Aorta (tissue), 5 donors: ENCODE data around the gene NKPD1. TPM values are rescaled to one million over a fixed set of nuclear protein-coding genes. Genes with fewer than 3 reads are reported as not detected.

Experiments
- ATAC-seq: fragments of 200-7000 bp; cut with Tn5 transposase; one replicate; pipeline ENCODE4 v1.9.1; 2022; ENCODE audit warnings: moderate library complexity; ENCODE audit not compliant: low FRiP score
- DNase-seq, 2 donors: peaks; one replicate each; pipeline ENCODE4 v3.0.0-alpha.2; 2020
- H3K27ac ChIP-seq, 2 donors: one replicate each; pipeline ENCODE4 v1.5.1; 2013; ENCODE audit warnings: low read length in 2 of 2, mild to moderate bottlenecking in 2 of 2, moderate library complexity in 2 of 2, control low read depth in 1 of 2, inconsistent platforms in 1 of 2, low read depth in 1 of 2
- H3K27me3 ChIP-seq, 2 donors: one replicate each; pipeline ENCODE4 v1.6.1; 2013; ENCODE audit warnings: control low read depth in 1 of 2, low read length in 1 of 2, mild to moderate bottlenecking in 1 of 2, moderate library complexity in 1 of 2; ENCODE audit not compliant: insufficient read depth in 2 of 2, control insufficient read depth in 1 of 2
- H3K36me3 ChIP-seq, 2 donors: one replicate each; pipeline ENCODE4 v1.6.1; 2013; ENCODE audit warnings: control low read depth in 1 of 2, low read length in 1 of 2, mild to moderate bottlenecking in 1 of 2; ENCODE audit not compliant: insufficient read depth in 2 of 2, control insufficient read depth in 1 of 2
- H3K4me1 ChIP-seq, 2 donors: one replicate each; pipeline ENCODE4 v1.6.1; 2013; ENCODE audit warnings: low read length in 2 of 2, control low read depth in 1 of 2, mild to moderate bottlenecking in 1 of 2, moderate library complexity in 1 of 2; ENCODE audit not compliant: insufficient read depth in 2 of 2, control insufficient read depth in 1 of 2
- H3K4me3 ChIP-seq, 2 donors: one replicate each; pipeline ENCODE4 v1.5.1; 2013; ENCODE audit warnings: low read length in 2 of 2, control low read depth in 1 of 2, mild to moderate bottlenecking in 1 of 2
- H3K9me3 ChIP-seq: one replicate; pipeline ENCODE4 v1.6.1; 2013; ENCODE audit warnings: mild to moderate bottlenecking, low read length; ENCODE audit not compliant: control insufficient read depth
- WGBS, 2 donors: extraction: QIAGEN DNeasy Blood & Tissue Kit; methylation state at CpG; one replicate each; pipeline ENCODE4 v1.1.7; 2013; 5-methylcytosine and 5-hydroxymethylcytosine counted together
- intact Hi-C, 2 donors: fragments of 100-400 bp; cut with DNase I; formaldehyde crosslinking; loops; one replicate each; pipeline versions ENCODE4 v1.14.2 to v1.15.0; 2022
- polyA plus RNA-seq, 2 donors: library from polyadenylated mRNA; stranded (reverse); fragments of 200-250 nt; gene quantifications; one replicate each; pipeline ENCODE4 v1.2.3, GENCODE V29; 2013
- total RNA-seq, 2 donors: library from RNA; stranded (reverse); fragmentation: NEBNext Ultra II Directional; extraction: Animal tissue kit (Norgen Biotek cat#: 25700); gene quantifications; one replicate each; pipeline ENCODE4 v1.2.1, GENCODE V29; 2021
- donor health status: healthy with polysubstance abuse.
- donor health status: Bipolar disorder and iron deficiency.
- donor health status: DM: no; HTN: no; CAD: no.
- donor health status: DM: no; HTN: no; CAD: no.
- donor health status: DM: yes; HTN: yes; CAD: no.

NKPD1 gene
- total and polyA plus RNA-seq, 4 donors = 0.05 TPM; not detected in 3

GRCh38 chr19:45130236-45130635, 30.5 kb downstream of the NKPD1 start:
- H3K4me1 ChIP-seq = no peaks in the 10 kb centered on the region
- no peak overlapping the region for H3K27ac ChIP-seq
- DNase-seq (no peak), ATAC-seq (no peak)
- intact Hi-C loops = no loop called here
- H3K27me3 ChIP-seq = no peaks in the 10 kb centered on the region
- no peaks in the 10 kb centered on the region for H3K36me3 ChIP-seq
- no peak overlapping the region for H3K4me3 ChIP-seq
- no peaks in the 10 kb centered on the region for H3K9me3 ChIP-seq
- 85 to 91% methylated on average over 13 of the region's 13 CpGs for WGBS, 2 donors

DNA sequence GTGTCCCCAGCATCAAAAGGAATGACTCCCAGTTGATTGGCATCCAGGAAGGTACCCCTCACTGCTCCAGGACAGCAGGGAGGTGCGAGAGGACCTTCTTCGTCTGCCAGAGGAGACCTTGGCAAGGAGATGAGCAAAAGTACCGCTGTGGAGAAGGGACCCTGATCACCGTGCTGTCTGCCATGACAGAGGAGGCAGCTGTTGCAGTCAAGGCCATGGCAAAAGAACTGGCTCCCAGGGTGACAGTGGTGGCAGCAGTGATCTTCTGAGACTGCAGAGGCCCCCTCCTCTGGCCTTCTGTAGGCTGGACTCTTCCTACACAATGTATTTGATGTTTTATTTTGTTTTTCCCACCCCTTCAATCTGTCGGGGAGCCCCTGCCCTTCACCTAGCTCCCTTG, 32.0 kb downstream of the NKPD1 start:
- Histone ChIP-seq H3K36me3 (no peaks in the 10 kb centered on the region), H3K9me3 (no peaks in the 10 kb centered on the region), H3K27me3 (no peaks in the 10 kb centered on the region), H3K4me1 (no peaks in the 10 kb centered on the region), H3K27ac (no peak overlapping the region), H3K4me3 (no peak overlapping the region)
- intact Hi-C loops = no loop called here
- no peak for DNase-seq
- ATAC-seq = no peak
- WGBS, 2 donors = 88 to 93% methylated on average over 5 of the region's 5 CpGs

GRCh38 chr19:45128146-45128545, 32.6 kb downstream of the NKPD1 start:
- Histone ChIP-seq H3K9me3 (no peaks in the 10 kb centered on the region), H3K27me3 (no peaks in the 10 kb centered on the region), H3K36me3 (no peaks in the 10 kb centered on the region), H3K4me3 (no peak overlapping the region), H3K4me1 (no peaks in the 10 kb centered on the region), H3K27ac (no peak overlapping the region)
- ATAC-seq (no peak), DNase-seq (no peak)
- intact Hi-C loops = no loop called here
- WGBS, 2 donors = 94% methylated on average over 5 of the region's 5 CpGs

DNA sequence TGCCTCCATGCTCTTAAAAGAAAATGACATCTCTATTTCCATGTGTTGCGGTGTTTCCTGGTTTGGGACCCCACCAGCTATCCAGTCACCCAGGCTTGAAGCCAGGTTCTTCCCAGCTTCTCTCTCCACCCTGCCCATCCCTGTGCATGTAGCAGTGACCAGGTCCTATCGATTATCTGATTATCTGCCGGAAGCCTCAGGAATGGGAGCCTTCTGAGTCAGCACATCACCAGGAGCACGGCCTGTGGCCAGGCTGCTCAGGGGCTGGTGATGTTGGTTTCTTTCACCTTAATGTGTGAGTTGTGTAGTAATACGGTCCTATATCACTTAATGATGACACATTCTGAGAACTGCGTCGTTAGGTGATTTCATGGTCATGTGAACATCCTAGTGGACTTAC, 34.1 kb downstream of the NKPD1 start:
- Histone ChIP-seq H3K27ac (no peak overlapping the region), H3K4me1 (no peaks in the 10 kb centered on the region), H3K27me3 (no peaks in the 10 kb centered on the region), H3K36me3 (no peaks in the 10 kb centered on the region), H3K4me3 (no peak overlapping the region), H3K9me3 (no peaks in the 10 kb centered on the region)
- intact Hi-C loops = no loop called here
- WGBS, 2 donors = 95 to 96% methylated on average over 7 of the region's 7 CpGs
- ATAC-seq = no peak
- no peak for DNase-seq

GRCh38 chr19:45125975-45126493, 34.7 kb downstream of the NKPD1 start:
- peak in 1 of 2 donors; percentile 63 for DNase-seq
- Histone ChIP-seq H3K36me3 (no peaks in the 10 kb centered on the region), H3K27me3 (no peaks in the 10 kb centered on the region), H3K27ac (no peak overlapping the region), H3K4me1 (no peaks in the 10 kb centered on the region), H3K9me3 (no peaks in the 10 kb centered on the region), H3K4me3 (no peak overlapping the region)
- 63% methylated on average over 12 of the region's 12 CpGs for WGBS, 2 donors
- ATAC-seq = no peak
- intact Hi-C loops = no loop called here

DNA sequence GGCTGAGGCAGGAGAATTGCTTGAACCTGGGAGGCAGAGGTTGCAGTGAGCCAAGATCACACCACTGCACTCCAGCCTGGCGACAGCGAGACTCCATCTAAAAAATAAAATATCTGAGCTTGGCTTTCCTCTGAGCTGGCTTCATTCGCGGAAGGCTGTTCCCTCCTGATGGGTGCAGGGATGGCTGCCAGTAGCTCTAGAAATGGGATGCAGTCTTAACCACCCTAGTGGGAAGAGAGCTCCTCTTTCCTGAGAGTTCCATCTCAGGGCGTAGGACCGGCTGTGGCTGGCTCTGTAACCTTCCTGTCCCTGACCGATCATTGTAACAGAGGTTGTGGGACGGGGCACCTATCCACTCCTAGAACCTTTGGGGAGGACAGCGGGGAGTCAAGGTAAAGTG, 35.4 kb downstream of the NKPD1 start:
- Histone ChIP-seq H3K4me1 (no peaks in the 10 kb centered on the region), H3K4me3 (no peak overlapping the region), H3K9me3 (no peaks in the 10 kb centered on the region), H3K27me3 (no peaks in the 10 kb centered on the region), H3K36me3 (no peaks in the 10 kb centered on the region), H3K27ac (no peak overlapping the region)
- ATAC-seq (no peak), DNase-seq (no peak)
- intact Hi-C loops = no loop called here
- 92 to 94% methylated on average over 9 of the region's 9 CpGs for WGBS, 2 donors

- Histone ChIP-seq H3K9me3 (no peaks in the 10 kb centered on the region), H3K4me3 (no peak overlapping the region), H3K27ac (no peak overlapping the region), H3K36me3 (no peaks in the 10 kb centered on the region), H3K4me1 (no peaks in the 10 kb centered on the region), H3K27me3 (no peaks in the 10 kb centered on the region)
- ATAC-seq (peak; percentile 33), DNase-seq (no peak)
- WGBS, 2 donors = 90 to 94% methylated on average over 6 of the region's 6 CpGs
- intact Hi-C loops = no loop called here
Measured at GRCh38 chr19:45124021-45124420, 36.8 kb downstream of the NKPD1 start.

GRCh38 chr19:45123440-45123850, 37.3 kb downstream of the NKPD1 start:
- 71 to 76% methylated on average over 9 of the region's 9 CpGs for WGBS, 2 donors
- intact Hi-C loops = no loop called here
- Histone ChIP-seq H3K27ac (no peak overlapping the region), H3K9me3 (no peaks in the 10 kb centered on the region), H3K4me3 (no peak overlapping the region), H3K27me3 (no peaks in the 10 kb centered on the region), H3K36me3 (no peaks in the 10 kb centered on the region), H3K4me1 (no peaks in the 10 kb centered on the region)
- no peak for ATAC-seq
- DNase-seq = no peak

GRCh38 chr19:45122832-45123231, 38.0 kb downstream of the NKPD1 start:
- DNase-seq (no peak), ATAC-seq (no peak)
- H3K4me1 ChIP-seq = no peaks in the 10 kb centered on the region
- H3K27ac ChIP-seq = no peak overlapping the region
- H3K27me3 ChIP-seq = no peaks in the 10 kb centered on the region
- WGBS, 2 donors = 83 to 86% methylated on average over 6 of the region's 6 CpGs
- no peaks in the 10 kb centered on the region for H3K9me3 ChIP-seq
- intact Hi-C loops = no loop called here
- H3K36me3 ChIP-seq = no peaks in the 10 kb centered on the region
- no peak overlapping the region for H3K4me3 ChIP-seq
